GM23248 (cell line): Measurements from ENCODE around the gene LCLAT1.

ENCODE experiments used
- EZH2 ChIP-seq: fragments of 200-600 bp; sonication (generic); IDR thresholded peaks from 2 replicates; pipeline ENCODE4 v1.6.1; 2018; ENCODE audit warnings: antibody characterized with exemption, mild to moderate bottlenecking; ENCODE audit not compliant: insufficient read depth, poor library complexity, severe bottlenecking
- EZH2phosphoT487 ChIP-seq: fragments of 200-600 bp; sonication (generic); IDR thresholded peaks from 2 replicates; pipeline ENCODE4 v1.6.1; 2018; ENCODE audit warnings: antibody characterized with exemption, moderate library complexity, mild to moderate bottlenecking, low read depth; ENCODE audit not compliant: insufficient read depth

GRCh38 chr2:30663806-30664205 lies 216.8 kb downstream of the LCLAT1 start:
- TF ChIP-seq EZH2 (no peak), EZH2phosphoT487 (no peak)
